ENCODE measurements around the gene CSPG4. TPM values are rescaled to one million over a fixed set of nuclear protein-coding genes. Genes with fewer than 3 reads are reported as not detected.

CSPG4 gene
- total and polyA plus RNA-seq, 9 of the 15 experiments (the other 6 are each of a cell fraction or from before 2014, with no cell fraction given), result under 0.01 to 0.07 (median 0.04) TPM; not detected in 5

- TF ChIP-seq ZNF518B (CRISPR knock-in tag; IDR thresholded peaks at IDR 0.05), result no peak
- TF ChIP-seq BRD9 (IDR thresholded peaks at IDR 0.05; ENCODE audit: low read depth, partially characterized antibody), result peak; percentile 21
- no peak for TF ChIP-seq NR4A1 (CRISPR knock-in tag; IDR thresholded peaks at IDR 0.05)
- no peak for TF ChIP-seq NR4A1 (tag; IDR thresholded peaks at IDR 0.05)
- TF ChIP-seq HOMEZ (CRISPR knock-in tag; IDR thresholded peaks at IDR 0.05), result no peak
- TF ChIP-seq ZC3H8 (IDR thresholded peaks at IDR 0.05), result no peak
- no peak for TF ChIP-seq ZNF507 (tag; conservative IDR thresholded peaks at IDR 0.05)
- no peak for TF ChIP-seq CAMTA2 (CRISPR knock-in tag; conservative IDR thresholded peaks at IDR 0.05)
- TF ChIP-seq FOXP1 (CRISPR knock-in tag; IDR thresholded peaks at IDR 0.05), result no peak
- TF ChIP-seq POLR2AphosphoS5 (IDR thresholded peaks at IDR 0.05; ENCODE audit: control insufficient read depth, insufficient read depth, low read depth, low read length), result no peak
- no peak for TF ChIP-seq NR2C1 (IDR thresholded peaks at IDR 0.05)
- no peak for TF ChIP-seq NR2C1 (tag; IDR thresholded peaks at IDR 0.05)
- TF ChIP-seq CBFA2T3 (IDR thresholded peaks at IDR 0.05), result no peak
- no peak for TF ChIP-seq ZMIZ1 (IDR thresholded peaks at IDR 0.05; ENCODE audit: low read depth in 2 of 2, low read length in 2 of 2)
- TF ChIP-seq LARP7 (IDR thresholded peaks at IDR 0.05), result no peak
- no peak for TF ChIP-seq MLLT1 (IDR thresholded peaks at IDR 0.05)
- no peak for TF ChIP-seq ZNF699 (CRISPR knock-in tag; IDR thresholded peaks at IDR 0.05; ENCODE audit: insufficient replicate concordance)
Observed at GRCh38 chr15:75647370-75648155, 65.1 kb downstream of the CSPG4 start, which contains the start of gene SNX33 (continued).
